ENCODE results near the gene S1PR3. TPM values are rescaled to one million over a fixed set of nuclear protein-coding genes. Genes with fewer than 3 reads are reported as not detected.

The S1PR3 gene
- total RNA-seq, 1 experiment from 2014 or later: 23.3 TPM

GRCh38 chr9:89006267-89006666 is 15.0 kb downstream of the S1PR3 start:
- intact Hi-C loops (cut with micrococcal nuclease; ENCODE audit: unreplicated experiment): no loop called here
- Histone ChIP-seq H3K9me3 (ENCODE audit: insufficient read depth, low read depth) (no peaks in the 10 kb centered on the region), H3K9me2 (ENCODE audit: insufficient read depth) (no peaks in the 10 kb centered on the region), H3F3A (ENCODE audit: insufficient read depth, low read depth) (no peaks in the 10 kb centered on the region), H3K79me2 (ENCODE audit: low read depth) (no peaks in the 10 kb centered on the region), H4K20me1 (ENCODE audit: insufficient read depth) (no peaks in the 10 kb centered on the region), H2AFZ (no peak overlapping the region), H3K4me2 (no peak overlapping the region), H3K4me1 (replicated peaks; ENCODE audit: insufficient read depth) (no peaks in the 10 kb centered on the region), H3K36me3 (ENCODE audit: low read depth) (no peaks in the 10 kb centered on the region; the same call in 1 of the 2 replicates), H3K27me3 (ENCODE audit: insufficient read depth, low read depth) (no peaks in the 10 kb centered on the region), H3K27ac (no peak overlapping the region), H3K4me3 (no peak overlapping the region)
- DNase-seq: no peak
- CTCF ChIA-PET: no interaction called here
- TF ChIP-seq CTCF (conservative IDR thresholded peaks at IDR 0.05) (no peak), EZH2 (IDR thresholded peaks at IDR 0.05; ENCODE audit: low read depth) (no peak)
- POLR2A ChIA-PET (ENCODE audit: unreplicated experiment): no interaction called here
- BruUV-seq (replicated peaks): no TSS peak

GRCh38 chr9:89006996-89007967 is 16.0 kb downstream of the S1PR3 start:
- Histone ChIP-seq H3F3A (ENCODE audit: insufficient read depth, low read depth) (no peaks in the 10 kb centered on the region), H3K9me3 (ENCODE audit: insufficient read depth, low read depth) (no peaks in the 10 kb centered on the region), H3K79me2 (ENCODE audit: low read depth) (no peaks in the 10 kb centered on the region), H3K4me2 (no peak overlapping the region), H2AFZ (no peak overlapping the region), H3K4me3 (no peak overlapping the region), H4K20me1 (ENCODE audit: insufficient read depth) (no peaks in the 10 kb centered on the region), H3K9me2 (ENCODE audit: insufficient read depth) (no peaks in the 10 kb centered on the region), H3K27me3 (ENCODE audit: insufficient read depth, low read depth) (no peaks in the 10 kb centered on the region), H3K27ac (no peak overlapping the region), H3K36me3 (ENCODE audit: low read depth) (no peaks in the 10 kb centered on the region; the same call in 1 of the 2 replicates), H3K4me1 (replicated peaks; ENCODE audit: insufficient read depth) (no peaks in the 10 kb centered on the region)
- TF ChIP-seq EZH2 (IDR thresholded peaks at IDR 0.05; ENCODE audit: low read depth): no peak
- no peak for TF ChIP-seq CTCF (conservative IDR thresholded peaks at IDR 0.05)
- intact Hi-C loops (cut with micrococcal nuclease; ENCODE audit: unreplicated experiment): no loop called here
- CTCF ChIA-PET: no interaction called here
- BruUV-seq (replicated peaks): no TSS peak
- POLR2A ChIA-PET (ENCODE audit: unreplicated experiment): no interaction called here
- no peak for DNase-seq

GRCh38 chr9:89008055-89008743 is 16.9 kb downstream of the S1PR3 start:
- POLR2A ChIA-PET (ENCODE audit: unreplicated experiment): no interaction called here

More at GRCh38 chr9:89008055-89008743, 16.9 kb downstream of the S1PR3 start:
- Histone ChIP-seq H3K27me3 (ENCODE audit: insufficient read depth, low read depth) (no peaks in the 10 kb centered on the region), H3K9me2 (ENCODE audit: insufficient read depth) (no peaks in the 10 kb centered on the region), H2AFZ (no peak overlapping the region), H3K4me2 (no peak overlapping the region), H3K36me3 (ENCODE audit: low read depth) (no peaks in the 10 kb centered on the region; the same call in 1 of the 2 replicates), H3K79me2 (ENCODE audit: low read depth) (no peaks in the 10 kb centered on the region), H3K4me1 (replicated peaks; ENCODE audit: insufficient read depth) (no peaks in the 10 kb centered on the region), H3F3A (ENCODE audit: insufficient read depth, low read depth) (no peaks in the 10 kb centered on the region), H3K4me3 (no peak overlapping the region), H4K20me1 (ENCODE audit: insufficient read depth) (no peaks in the 10 kb centered on the region), H3K27ac (no peak overlapping the region), H3K9me3 (ENCODE audit: insufficient read depth, low read depth) (no peaks in the 10 kb centered on the region)
- CTCF ChIA-PET: no interaction called here
- TF ChIP-seq EZH2 (IDR thresholded peaks at IDR 0.05; ENCODE audit: low read depth): no peak
- no peak for TF ChIP-seq CTCF (conservative IDR thresholded peaks at IDR 0.05)
- intact Hi-C loops (cut with micrococcal nuclease; ENCODE audit: unreplicated experiment): no loop called here
- no peak for DNase-seq
- no TSS peak for BruUV-seq (replicated peaks)

All from PC-9 (cell line).